ENCODE data around the gene INPP1.

Gene INPP1

DNA sequence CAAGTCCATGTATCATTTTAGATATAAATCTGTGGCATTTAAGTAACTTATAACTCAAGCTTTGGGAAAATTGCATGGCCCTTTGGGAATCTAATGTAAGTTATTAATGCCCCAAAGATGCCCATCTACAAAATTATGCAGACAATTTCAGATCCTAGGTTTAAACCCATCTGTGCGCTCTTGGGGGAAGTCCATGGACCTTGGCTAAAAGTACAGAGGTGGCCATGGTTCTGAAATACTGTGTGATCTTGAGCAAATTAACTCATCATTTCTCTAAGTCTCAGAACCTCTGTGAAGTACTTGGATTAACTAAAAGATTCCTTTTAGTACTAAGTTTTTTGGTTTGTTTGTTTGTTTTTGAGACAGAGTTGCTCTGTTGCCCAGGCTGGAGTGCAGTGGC, 19.5 kb downstream of the INPP1 start:
- DNase-seq (ENCODE audit: low read depth), result no peak

DNA sequence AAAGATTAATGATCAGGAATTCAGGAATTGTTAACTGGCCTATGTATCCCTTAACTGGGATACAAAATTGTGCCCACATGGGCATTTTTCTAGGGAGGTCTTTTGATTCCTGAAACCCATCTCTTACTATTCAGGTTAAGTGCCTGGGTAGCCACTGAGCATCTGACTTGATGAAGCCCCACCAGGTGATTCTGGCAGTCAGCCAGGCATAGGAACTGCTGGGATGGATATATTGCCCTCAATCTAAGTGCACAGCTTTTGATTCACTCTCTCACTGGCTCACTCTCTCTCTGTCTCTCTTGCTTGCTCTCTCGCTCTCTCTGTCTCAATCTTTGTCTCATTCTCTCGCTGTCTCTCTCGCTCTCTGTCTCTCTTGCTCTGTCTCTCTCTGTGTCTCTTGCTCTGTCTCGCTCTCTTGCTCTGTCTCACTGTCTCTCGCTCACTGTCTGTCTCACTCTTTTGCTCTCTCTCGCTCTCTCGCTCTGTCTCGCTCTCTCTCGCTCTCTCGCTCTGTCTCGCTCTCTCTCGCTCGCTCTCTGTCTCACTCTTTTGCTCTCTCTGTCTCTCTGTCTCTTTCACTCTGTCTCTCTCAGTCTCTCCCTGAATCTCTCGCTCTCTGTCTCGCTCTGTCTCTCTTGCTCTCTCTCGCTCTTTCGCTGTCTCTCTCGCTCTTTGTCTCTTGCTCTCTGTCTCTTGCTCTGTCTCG, 22.3 kb downstream of the INPP1 start:
- DNase-seq (ENCODE audit: low read depth), result no peak

- no peak for DNase-seq (ENCODE audit: low read depth)
Measured at GRCh38 chr2:190366248-190366753, 22.9 kb downstream of the INPP1 start.

GRCh38 chr2:190367091-190367490, 23.7 kb downstream of the INPP1 start:
- DNase-seq (ENCODE audit: low read depth), result no peak

GRCh38 chr2:190369635-190370034, 26.2 kb downstream of the INPP1 start:
- DNase-seq (ENCODE audit: low read depth), result no peak

DNA sequence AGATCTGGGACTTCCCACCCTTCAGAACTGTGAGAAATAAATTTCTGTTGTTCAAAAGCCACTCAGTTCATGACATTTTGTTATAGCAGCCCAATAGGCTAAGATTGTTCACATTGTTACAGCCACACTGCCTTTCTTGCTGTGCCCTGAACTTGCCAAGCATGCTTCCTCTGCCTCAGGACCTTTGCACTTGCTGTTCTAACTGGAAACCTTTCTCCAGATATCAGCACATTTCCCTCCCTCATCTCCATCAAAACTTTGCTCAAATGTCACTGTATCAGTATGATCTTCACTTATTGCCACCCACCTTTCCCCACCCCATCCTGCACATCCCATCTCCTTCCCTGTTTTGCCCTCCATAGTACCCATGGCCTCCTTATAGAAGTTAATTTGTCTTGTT, 32.7 kb downstream of the INPP1 start:
- no peak for DNase-seq (ENCODE audit: low read depth)

GRCh38 chr2:190376591-190377245, 33.3 kb downstream of the INPP1 start:
- no peak for DNase-seq (ENCODE audit: low read depth)

- DNase-seq (ENCODE audit: low read depth), result no peak
Measured at GRCh38 chr2:190378880-190379237, 35.5 kb downstream of the INPP1 start.

GRCh38 chr2:190379249-190379964, 36.0 kb downstream of the INPP1 start:
- DNase-seq (ENCODE audit: low read depth), result no peak

GRCh38 chr2:190380962-190381412, 37.6 kb downstream of the INPP1 start:
- no peak for DNase-seq (ENCODE audit: low read depth)

- DNase-seq (ENCODE audit: low read depth), result no peak
Measured at GRCh38 chr2:190382851-190383250, 39.5 kb downstream of the INPP1 start.

DNA sequence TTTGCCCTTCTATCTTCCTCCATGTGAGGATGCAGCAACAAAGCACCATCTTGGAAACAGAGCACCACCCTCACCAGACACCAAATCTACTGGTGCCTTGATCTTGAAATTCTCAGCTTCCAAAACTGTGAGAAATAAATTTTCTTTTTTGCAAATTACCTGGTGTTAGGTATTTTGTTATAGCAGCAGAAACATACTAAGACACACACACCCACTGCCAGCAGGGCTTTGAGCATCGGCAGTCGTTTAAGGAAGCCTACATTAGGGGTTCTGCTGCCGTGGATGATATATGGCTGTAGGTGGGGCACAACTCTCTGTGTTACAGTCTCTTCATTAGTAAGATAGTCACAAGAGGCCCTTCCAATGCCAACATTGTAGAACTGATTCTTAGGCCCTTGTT, 44.0 kb downstream of the INPP1 start:
- no peak for DNase-seq (ENCODE audit: low read depth)

DNA sequence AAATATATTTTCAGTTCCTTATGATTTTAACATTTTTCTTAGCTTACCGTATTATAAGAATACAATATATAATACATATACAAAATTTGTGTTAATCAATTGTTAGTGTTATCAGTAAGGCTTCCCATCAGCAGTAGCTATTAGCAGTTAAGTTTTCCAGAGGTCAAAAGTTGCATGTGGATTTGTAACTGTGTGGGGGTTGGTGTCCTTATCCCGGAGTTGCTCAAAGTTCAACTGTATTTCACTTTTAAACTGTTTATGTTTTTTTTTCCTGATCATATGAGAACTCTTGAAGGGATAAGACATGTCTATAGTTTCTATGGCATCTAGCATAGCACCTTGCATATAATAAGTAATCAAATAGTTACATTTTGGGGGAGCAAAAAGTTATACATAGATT, 52.9 kb downstream of the INPP1 start:
- no peak for DNase-seq (ENCODE audit: low read depth)

DNA sequence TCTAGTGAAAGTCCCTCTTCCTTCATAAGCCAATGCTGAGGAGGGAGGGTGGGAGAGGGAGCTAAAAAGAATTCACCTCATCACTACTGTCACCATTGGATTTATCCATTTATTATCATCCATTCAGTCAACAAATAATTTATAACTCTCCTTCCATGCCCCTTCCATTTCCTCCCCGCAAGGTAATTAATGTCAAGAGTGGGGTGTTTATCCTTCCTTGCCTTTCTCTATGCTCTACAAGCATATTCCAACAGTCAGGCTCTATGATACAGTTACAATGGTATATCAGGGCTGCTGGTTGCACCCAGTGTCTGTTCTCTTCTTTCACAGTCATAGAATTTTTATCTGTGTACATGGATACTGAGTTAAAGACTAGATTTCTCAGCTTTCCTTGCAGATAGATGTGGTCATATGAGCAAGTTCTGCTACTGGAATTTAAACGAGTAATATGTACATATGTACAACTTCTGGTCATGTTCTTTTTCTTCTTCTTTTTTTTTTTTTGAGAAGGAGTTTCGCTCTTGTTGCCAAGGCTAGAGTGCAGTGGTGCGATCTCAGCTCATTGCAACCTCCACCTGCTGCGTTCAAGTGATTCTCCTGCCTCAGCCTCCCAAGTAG, 59.7 kb downstream of the INPP1 start:
- DNase-seq (ENCODE audit: low read depth), result no peak

GRCh38 chr2:190404487-190404886, 61.1 kb downstream of the INPP1 start:
- no peak for DNase-seq (ENCODE audit: low read depth)

DNA sequence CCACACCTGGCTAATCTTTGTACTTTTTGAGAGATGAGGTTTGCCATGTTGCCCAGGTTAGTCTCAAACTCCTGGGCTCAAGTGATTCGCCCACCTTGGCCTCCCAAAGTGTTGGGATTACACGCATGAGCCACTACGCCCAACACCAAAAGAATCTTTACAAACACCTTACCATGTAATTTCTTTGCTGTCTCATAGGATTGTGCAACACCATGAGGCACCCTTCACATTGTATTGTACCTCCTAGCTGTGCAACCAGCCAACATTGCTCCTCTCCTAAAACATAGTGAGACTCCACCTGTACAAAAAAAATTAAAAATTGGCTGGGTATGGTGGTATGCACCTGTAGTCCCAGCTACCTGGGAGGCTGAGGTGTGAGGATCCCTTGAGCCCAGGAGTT, 61.7 kb downstream of the INPP1 start:
- no peak for DNase-seq (ENCODE audit: low read depth)

DNA sequence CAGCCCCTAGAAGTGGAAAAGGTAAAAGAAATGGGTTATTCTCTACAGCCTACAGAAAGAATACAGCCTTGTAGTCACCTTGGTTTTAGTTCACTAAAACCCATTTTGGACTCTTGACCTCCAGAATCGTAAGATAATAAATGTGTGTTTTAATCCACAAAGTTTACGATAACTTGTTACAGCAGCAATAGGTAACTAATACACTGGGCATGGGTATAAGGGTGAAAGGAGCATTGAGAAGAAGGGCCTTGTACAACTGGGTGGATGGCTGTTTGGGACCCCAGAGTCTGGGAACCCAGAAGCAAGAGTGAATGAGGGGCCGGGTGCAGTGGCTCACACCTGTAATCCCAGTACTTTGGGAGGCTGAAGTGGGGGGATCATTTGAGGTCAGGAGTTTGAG, 62.6 kb downstream of the INPP1 start:
- DNase-seq (ENCODE audit: low read depth), result no peak

DNA sequence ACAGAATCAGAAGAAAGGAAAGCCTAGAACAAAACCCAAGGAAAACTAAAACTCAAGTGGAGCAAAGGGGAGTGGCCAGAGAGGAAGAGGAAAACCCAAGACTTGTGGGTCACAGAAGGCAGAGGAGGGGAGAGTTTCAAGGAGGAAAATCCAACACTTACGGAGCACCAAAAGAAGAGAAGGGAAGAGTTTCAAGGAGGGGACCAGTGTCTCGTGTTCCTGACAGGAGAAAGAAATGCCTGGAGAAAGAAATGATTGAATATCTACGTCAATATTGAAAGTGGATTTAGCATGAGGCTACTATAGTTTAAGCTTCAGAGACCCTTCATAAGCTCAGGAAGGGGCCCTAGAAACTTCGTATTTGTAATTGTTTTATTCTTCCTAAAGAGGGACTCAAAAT, 63.4 kb downstream of the INPP1 start:
- no peak for DNase-seq (ENCODE audit: low read depth)

DNA sequence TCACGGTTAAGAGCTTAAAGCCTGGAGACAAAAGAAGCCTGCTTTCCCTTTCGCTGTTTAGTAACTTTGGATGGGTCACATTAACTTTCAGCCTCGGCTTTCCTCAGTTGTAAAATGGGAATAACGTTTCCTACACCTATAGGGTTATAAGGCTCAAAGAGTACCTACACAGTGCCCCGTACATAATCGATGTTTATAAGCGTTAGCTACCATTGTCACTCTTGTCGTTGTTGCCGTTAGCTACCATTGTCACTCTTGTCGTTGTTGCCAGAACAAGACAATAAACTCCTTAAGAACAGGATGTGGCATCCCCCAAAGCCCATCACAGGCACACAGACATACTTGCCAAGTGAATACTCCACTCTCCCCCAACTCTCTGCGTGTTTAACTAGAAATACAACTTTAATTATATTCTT, 63.9 kb downstream of the INPP1 start:
- no peak for DNase-seq (ENCODE audit: low read depth)

DNA sequence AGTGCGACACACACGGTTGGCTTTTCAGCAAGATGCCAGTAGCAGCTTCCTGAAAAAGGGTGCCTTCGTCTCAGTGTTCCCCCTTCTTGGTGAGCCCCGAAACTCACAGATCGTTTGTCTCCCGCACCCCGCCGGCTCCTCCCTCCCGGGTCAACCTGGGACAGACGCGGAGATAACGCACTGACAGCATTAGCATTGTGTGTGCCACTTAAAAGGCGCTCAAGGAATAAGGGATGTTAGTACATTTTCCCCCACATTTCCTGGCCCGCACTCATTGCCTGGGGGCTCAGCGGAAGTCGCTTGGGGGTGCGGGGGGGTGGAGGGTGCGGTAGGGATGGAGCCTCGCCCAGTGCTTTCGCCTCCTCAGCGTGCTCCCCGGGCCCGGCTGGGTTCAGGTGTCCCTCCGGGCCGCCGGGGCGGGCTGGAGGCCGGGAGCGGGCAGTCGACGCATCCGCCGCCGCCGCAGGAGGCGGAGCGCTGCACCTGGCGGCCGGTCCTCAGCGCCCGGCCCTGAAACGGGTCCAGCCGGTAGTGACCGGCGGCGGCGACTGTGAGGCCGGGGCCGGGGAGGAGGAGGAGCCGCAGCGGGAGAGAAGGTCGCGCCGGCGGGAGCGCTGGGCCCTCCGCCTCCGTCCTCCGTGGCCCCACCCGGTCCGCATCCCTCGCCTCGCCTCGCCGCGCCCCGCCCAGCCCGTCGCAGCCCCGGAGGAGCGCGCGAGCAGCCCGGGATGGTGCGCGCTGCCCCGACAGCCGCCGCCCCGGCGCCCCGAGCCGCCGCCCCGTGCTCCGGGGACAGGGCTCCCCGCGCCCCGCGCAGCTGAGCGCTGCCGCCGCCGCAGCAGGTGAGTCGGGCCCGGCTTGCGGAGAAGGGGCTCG, 64.5 kb downstream of the INPP1 start, which contains the start of gene MFSD6:
MFSD6 (plus strand) TSS at position 694 of the 876 bp plus-strand sequence. CDS start 27,675 bp downstream, outside the sequence.
- DNase-seq (ENCODE audit: low read depth), result peak; percentile 23

- peak; percentile 32 for DNase-seq (ENCODE audit: low read depth)
Measured at GRCh38 chr2:190408538-190409271, 65.3 kb downstream of the INPP1 start.
